Neuronal stem cell (in vitro differentiated cells): Measurements from ENCODE around the gene RUVBL2.
A peak's percentile ranks its signal among the peaks of the same experiment; 100 is the strongest.
"Not testable (repeated sequence)": the region's sequence is repeated elsewhere in the genome, so short reads cannot be mapped to it uniquely, and the experiment has no call there.

Experiments used
- DNase-seq: peaks from one replicate; pipeline ENCODE4 v3.0.0-alpha.2; 2013; ENCODE audit warnings: low spot score
- H2AFZ ChIP-seq: one replicate; pipeline ENCODE4 v1.6.1; 2013; ENCODE audit warnings: mild to moderate bottlenecking, low read length, inconsistent platforms
- H2AK5ac ChIP-seq: 2 replicates; pipeline ENCODE4 v1.6.1; 2013; ENCODE audit warnings: low read depth, mild to moderate bottlenecking, inconsistent platforms, low read length, moderate library complexity, mixed read lengths
- H2BK120ac ChIP-seq: 2 replicates; pipeline ENCODE4 v1.6.1; 2013; ENCODE audit warnings: low read depth, mild to moderate bottlenecking, inconsistent platforms, low read length, moderate library complexity, mixed read lengths
- H2BK12ac ChIP-seq: one replicate; pipeline ENCODE4 v1.6.1; 2013; ENCODE audit warnings: low read length, inconsistent platforms
- H2BK15ac ChIP-seq: 2 replicates; pipeline ENCODE4 v1.6.1; 2013; ENCODE audit warnings: mild to moderate bottlenecking, low read length, inconsistent platforms, mixed read lengths
- H2BK5ac ChIP-seq: one replicate; pipeline ENCODE4 v1.6.1; 2013; ENCODE audit warnings: inconsistent platforms, mild to moderate bottlenecking, low read length, moderate library complexity
- H3K14ac ChIP-seq: one replicate; pipeline ENCODE4 v1.6.1; 2013; ENCODE audit warnings: low read length, inconsistent platforms
- H3K18ac ChIP-seq: 2 replicates; pipeline ENCODE4 v1.6.1; 2013; ENCODE audit warnings: low read length, inconsistent platforms
- H3K23ac ChIP-seq: 2 replicates; pipeline ENCODE4 v1.6.1; 2013; ENCODE audit warnings: low read depth, mild to moderate bottlenecking, mixed read lengths, low read length, inconsistent platforms; ENCODE audit not compliant: poor library complexity
- H3K27ac ChIP-seq: replicated peaks from 3 replicates; pipeline ENCODE4 v1.5.1; 2013; ENCODE audit warnings: low read length, inconsistent platforms
- H3K27me3 ChIP-seq, 3 experiments: 2 replicates each; pipeline ENCODE4 v1.6.1; 2013; ENCODE audit warnings: low read length in 3 of 3, mild to moderate bottlenecking in 2 of 3, inconsistent platforms in 1 of 3, low read depth in 1 of 3, mixed read lengths in 1 of 3, moderate library complexity in 1 of 3; ENCODE audit not compliant: control insufficient read depth in 3 of 3, insufficient read depth in 3 of 3
- H3K36me3 ChIP-seq, 2 donors: replicated peaks in 1 of 2; 2 replicates each; pipeline ENCODE4 v1.6.1; 2013; ENCODE audit warnings: low read length in 2 of 2; ENCODE audit not compliant: control insufficient read depth in 2 of 2, insufficient read depth in 2 of 2
- H3K4ac ChIP-seq: 2 replicates; pipeline ENCODE4 v1.6.1; 2013; ENCODE audit warnings: inconsistent platforms, mild to moderate bottlenecking, low read length, moderate library complexity
- H3K4me1 ChIP-seq, 2 donors: 1 replicate in 1 of 2; 2 replicates in 1 of 2; pipeline ENCODE4 v1.6.1; 2013; ENCODE audit warnings: low read length in 2 of 2, low read depth in 1 of 2; ENCODE audit not compliant: control insufficient read depth in 2 of 2, insufficient read depth in 1 of 2
- H3K4me2 ChIP-seq: one replicate; pipeline ENCODE4 v1.6.1; 2013; ENCODE audit warnings: mild to moderate bottlenecking, low read length, inconsistent platforms; ENCODE audit not compliant: insufficient read depth, poor library complexity, severe bottlenecking
- H3K4me3 ChIP-seq, 2 donors: 2 replicates each; pipeline ENCODE4 v1.5.1; 2013; ENCODE audit warnings: low read length in 2 of 2, mild to moderate bottlenecking in 2 of 2, inconsistent platforms in 1 of 2, moderate library complexity in 1 of 2
- H3K79me1 ChIP-seq: one replicate; pipeline ENCODE4 v1.6.1; 2013; ENCODE audit warnings: low read depth, mild to moderate bottlenecking, inconsistent platforms, low read length, moderate library complexity
- H3K9ac ChIP-seq: one replicate; pipeline ENCODE4 v1.6.1; 2013; ENCODE audit warnings: mild to moderate bottlenecking, low read depth, low read length, inconsistent platforms; ENCODE audit not compliant: poor library complexity
- H3K9me3 ChIP-seq, 2 donors: replicated peaks in 1 of 2; 2 replicates each; pipeline versions ENCODE3 to v1.6.1; 2013; ENCODE audit warnings: low read length in 2 of 2, mild to moderate bottlenecking in 2 of 2, inconsistent platforms in 1 of 2, low read depth in 1 of 2, mixed read lengths in 1 of 2, moderate library complexity in 1 of 2; ENCODE audit not compliant: control insufficient read depth in 2 of 2, insufficient read depth in 1 of 2
- H4K8ac ChIP-seq: one replicate; pipeline ENCODE4 v1.6.1; 2013; ENCODE audit warnings: low read depth, mild to moderate bottlenecking, inconsistent platforms, low read length, moderate library complexity
- H4K91ac ChIP-seq: one replicate; pipeline ENCODE4 v1.6.1; 2013; ENCODE audit warnings: low read length, low read depth, mild to moderate bottlenecking, inconsistent platforms; ENCODE audit not compliant: poor library complexity
- WGBS, 2 donors: extraction: QIAGEN DNeasy Blood & Tissue Kit; methylation state at CpG; one replicate each; pipeline ENCODE4 v1.1.7; 2013; ENCODE audit warnings: missing lambda C conversion rate in 2 of 2, mixed read lengths in 1 of 2; ENCODE audit not compliant: insufficient read length in 2 of 2, insufficient replicate concordance in 1 of 2; ENCODE audit errors: extremely low coverage in 2 of 2; 5-methylcytosine and 5-hydroxymethylcytosine counted together

The RUVBL2 gene

GRCh38 chr19:49056902-49057596, 63.4 kb downstream of the RUVBL2 start:
- H4K8ac ChIP-seq, H3K14ac ChIP-seq, DNase-seq, H3K79me1 ChIP-seq, H3K36me3 ChIP-seq, H3K9me3 ChIP-seq, H3K23ac ChIP-seq, H2AK5ac ChIP-seq, H4K91ac ChIP-seq, H3K4ac ChIP-seq, H2BK15ac ChIP-seq, H2BK120ac ChIP-seq, H3K27ac ChIP-seq: not testable (repeated sequence)
- Histone ChIP-seq H3K27me3 (peaks cover 8 to 69% (median 39%) of the 10 kb centered on the region in 3 experiments), H2BK12ac (peak overlapping the region; percentile 84), H3K4me2 (peak overlapping the region; percentile 97), H3K18ac (peak overlapping the region; percentile 91), H3K9ac (peak overlapping the region; percentile 50), H3K4me1 (peaks cover 9 to 17% of the 10 kb centered on the region in 2 donors), H3K4me3 (peak overlapping the region; percentile 49 to 76), H2AFZ (peak overlapping the region; percentile 98), H2BK5ac (peak overlapping the region; percentile 39)
- WGBS, 2 donors: no CpG with 5 or more reads among the region's 34 CpGs

DNA sequence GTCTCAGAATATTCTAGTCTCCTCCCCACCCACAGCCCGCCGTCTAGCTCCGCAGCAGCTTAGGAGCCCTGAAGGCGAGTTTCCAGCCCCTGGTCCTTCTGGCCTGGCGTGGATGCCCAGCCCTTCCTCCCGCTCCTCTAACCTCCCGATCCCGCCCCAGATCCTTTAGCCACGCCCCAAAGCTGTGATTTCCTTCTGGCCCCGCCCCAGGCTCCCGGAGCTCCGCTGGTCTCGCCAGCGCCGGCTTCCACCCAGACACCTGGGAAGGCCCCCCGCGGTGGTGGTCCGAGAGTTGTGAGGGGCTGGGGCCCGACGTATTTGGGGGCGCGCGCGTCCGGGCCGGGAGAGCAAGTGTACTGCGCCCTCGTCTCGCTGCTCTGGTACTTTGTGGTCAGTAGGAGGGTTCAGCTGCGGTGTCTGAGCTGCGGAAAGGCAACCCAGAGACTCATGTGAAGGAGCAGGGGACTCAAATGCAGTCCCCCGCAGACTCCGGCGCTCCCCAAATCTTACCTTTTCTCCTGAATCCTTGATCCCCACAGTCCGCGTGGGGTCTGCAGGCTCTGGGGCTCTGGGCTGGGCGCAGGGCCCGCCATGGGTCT, 64.0 kb downstream of the RUVBL2 start, which contains the start of gene CGB7:
Gene CGB7 (minus strand): TSS at position 114 of the 599 bp plus-strand sequence. CDS start 2,374 bp downstream, outside the sequence.
- Histone ChIP-seq H3K4me3 (peak within 1 kb of the TSS; percentile 49 to 76), H2AK5ac (peak within 1 kb of the TSS; percentile 46), H3K79me1 (no peaks in the 10 kb centered on the region), H3K14ac (no peak within 1 kb of the TSS), H2BK15ac (peak within 1 kb of the TSS; percentile 58), H3K9ac (peak within 1 kb of the TSS; percentile 70), H2BK120ac (no peak within 1 kb of the TSS), H2BK12ac (peak within 1 kb of the TSS; percentile 84), H3K18ac (peak within 1 kb of the TSS; percentile 92), H3K27ac (no peak within 1 kb of the TSS), H2AFZ (peak within 1 kb of the TSS; percentile 98), H3K27me3 (peaks cover 8 to 69% (median 39%) of the 10 kb centered on the region in 3 experiments), H3K23ac (peak within 1 kb of the TSS; percentile 43), H3K36me3 (no peaks in the 10 kb centered on the region), H3K4ac (no peak within 1 kb of the TSS), H2BK5ac (peak within 1 kb of the TSS; percentile 39), H3K9me3 (no peaks in the 10 kb centered on the region), H3K4me1 (peaks cover 9 to 17% of the 10 kb centered on the region in 2 donors), H4K8ac (no peak within 1 kb of the TSS), H3K4me2 (peak within 1 kb of the TSS; percentile 97), H4K91ac (no peak within 1 kb of the TSS)
- DNase-seq: peak; percentile 64
- WGBS, 2 donors: no CpG with 5 or more reads among the region's 38 CpGs

- H3K9me3 ChIP-seq: no peaks in the 10 kb centered on the region
- peak overlapping the region; percentile 46 for H2AK5ac ChIP-seq
- peaks cover 8 to 72% (median 39%) of the 10 kb centered on the region in 3 experiments for H3K27me3 ChIP-seq
- H3K4me1 ChIP-seq: peaks cover 9 to 17% of the 10 kb centered on the region in 2 donors
- no peak overlapping the region for H3K14ac ChIP-seq
- no peak overlapping the region for H4K8ac ChIP-seq
- peak overlapping the region; percentile 76 for H3K18ac ChIP-seq
- DNase-seq: no peak
- WGBS, 2 donors: no CpG with 5 or more reads among the region's 10 CpGs
- H3K36me3 ChIP-seq: no peaks in the 10 kb centered on the region
- no peaks in the 10 kb centered on the region for H3K79me1 ChIP-seq
- H2BK15ac ChIP-seq: peak overlapping the region; percentile 37
- no peak overlapping the region for H4K91ac ChIP-seq
- H3K9ac ChIP-seq: no peak overlapping the region
- H3K4me3 ChIP-seq: no peak overlapping the region
- no peak overlapping the region for H2BK5ac ChIP-seq
- H3K4ac ChIP-seq: no peak overlapping the region
- no peak overlapping the region for H3K27ac ChIP-seq
- H2BK12ac ChIP-seq: no peak overlapping the region
- H2AFZ ChIP-seq: no peak overlapping the region
- no peak overlapping the region for H3K23ac ChIP-seq
- H3K4me2 ChIP-seq: no peak overlapping the region
- no peak overlapping the region for H2BK120ac ChIP-seq
Observed at GRCh38 chr19:49058562-49058961, 64.9 kb downstream of the RUVBL2 start.

DNA sequence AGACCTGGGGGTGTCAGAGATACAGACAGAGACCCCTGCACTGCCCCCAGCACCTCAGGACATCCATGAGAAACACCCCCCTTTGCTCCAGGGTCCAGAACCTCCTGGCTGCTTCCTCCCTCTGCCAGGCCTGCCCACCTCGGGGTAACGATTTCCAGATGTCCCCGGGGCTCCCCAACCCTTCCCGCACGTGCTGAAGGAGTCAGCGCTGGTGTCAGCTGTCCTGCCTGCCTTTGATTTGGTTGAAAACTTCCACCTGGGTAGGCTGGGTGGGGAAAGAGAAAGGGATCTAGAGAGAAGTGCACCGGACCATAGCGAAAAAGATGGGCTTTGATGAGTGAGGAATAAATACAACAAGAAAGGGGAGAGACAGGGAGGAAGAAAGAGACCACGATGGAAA, 65.4 kb downstream of the RUVBL2 start:
- H3K36me3 ChIP-seq: no peaks in the 10 kb centered on the region
- H4K91ac ChIP-seq: no peak overlapping the region
- H2BK12ac ChIP-seq: no peak overlapping the region
- no peaks in the 10 kb centered on the region for H3K79me1 ChIP-seq
- DNase-seq: no peak
- no peaks in the 10 kb centered on the region for H3K9me3 ChIP-seq
- H3K27ac ChIP-seq: no peak overlapping the region
- H3K4ac ChIP-seq: no peak overlapping the region
- no peak overlapping the region for H3K4me3 ChIP-seq
- no peak overlapping the region for H3K14ac ChIP-seq
- H4K8ac ChIP-seq: no peak overlapping the region
- no peak overlapping the region for H3K4me2 ChIP-seq
- no CpG with 5 or more reads among the region's 9 CpGs for WGBS, 2 donors
- peaks cover 9 to 17% of the 10 kb centered on the region in 2 donors for H3K4me1 ChIP-seq
- H2AFZ ChIP-seq: no peak overlapping the region
- no peak overlapping the region for H2BK120ac ChIP-seq
- peaks cover 8 to 77% (median 39%) of the 10 kb centered on the region in 3 experiments for H3K27me3 ChIP-seq
- H3K23ac ChIP-seq: no peak overlapping the region
- peak overlapping the region; percentile 46 for H2AK5ac ChIP-seq
- H2BK15ac ChIP-seq: no peak overlapping the region
- no peak overlapping the region for H3K18ac ChIP-seq
- H2BK5ac ChIP-seq: no peak overlapping the region
- no peak overlapping the region for H3K9ac ChIP-seq
